CD8-positive, alpha-beta memory T cell (primary cell): Measurements from ENCODE around the gene LY86. TPM values are rescaled to one million over a fixed set of nuclear protein-coding genes. Genes with fewer than 3 reads are reported as not detected.

Source experiments
- CTCF ChIA-PET: fragments of 350-600 bp; sonication (Branson Sonifier 250); formaldehyde crosslinking; loops from one replicate; lab custom pipeline; 2021; ENCODE audit warnings: antibody characterized with exemption; lab: Charles Lee
- POLR2A ChIA-PET: fragments of 350-600 bp; sonication (Branson Sonifier 250); formaldehyde crosslinking; loops from one replicate; lab custom pipeline; 2021; ENCODE audit warnings: antibody characterized with exemption; lab: Charles Lee
- DNase-seq, 5 donors: peaks; one replicate each; pipeline versions ENCODE4 v3.0.0 to v3.0.0-alpha.2; 2020 to 2022; ENCODE audit warnings: mixed read lengths in 1 of 5
- H3K27ac ChIP-seq: one replicate; pipeline ENCODE4 v1.7.0; 2013; ENCODE audit warnings: low read depth, mild to moderate bottlenecking, low read length, moderate library complexity
- H3K27me3 ChIP-seq: 2 replicates; pipeline ENCODE4 v1.7.0; 2013; ENCODE audit warnings: low read length, mild to moderate bottlenecking; ENCODE audit not compliant: insufficient read depth, poor library complexity, severe bottlenecking
- H3K36me3 ChIP-seq: 2 replicates; pipeline ENCODE4 v1.7.0; 2013; ENCODE audit warnings: mild to moderate bottlenecking, low read length, moderate library complexity; ENCODE audit not compliant: insufficient read depth
- H3K4me1 ChIP-seq: 2 replicates; pipeline ENCODE4 v1.7.0; 2013; ENCODE audit warnings: mild to moderate bottlenecking, low read length, moderate library complexity; ENCODE audit not compliant: insufficient read depth
- H3K4me3 ChIP-seq: 2 replicates; pipeline ENCODE4 v1.7.0; 2013; ENCODE audit warnings: mild to moderate bottlenecking, low read length
- H3K9me3 ChIP-seq: 2 replicates; pipeline ENCODE4 v1.7.0; 2013; ENCODE audit warnings: mild to moderate bottlenecking, low read length
- H3K27ac Mint-ChIP-seq, 8 donors: one replicate each; pipeline ENCODE4 v1.8.0; 2020 to 2021; ENCODE audit warnings: mixed read lengths in 8 of 8, mild to moderate bottlenecking in 6 of 8, inconsistent platforms in 3 of 8, moderate library complexity in 3 of 8
- H3K27me3 Mint-ChIP-seq, 2 donors: one replicate each; pipeline ENCODE4 v1.8.0; 2020 to 2021; ENCODE audit warnings: mixed read lengths in 2 of 2, mild to moderate bottlenecking in 1 of 2, moderate library complexity in 1 of 2
- H3K36me3 Mint-ChIP-seq, 3 donors: one replicate each; pipeline ENCODE4 v1.8.0; 2020 to 2021; ENCODE audit warnings: mixed read lengths in 3 of 3, inconsistent platforms in 1 of 3, mild to moderate bottlenecking in 1 of 3
- H3K4me1 Mint-ChIP-seq, 3 donors: one replicate each; pipeline ENCODE4 v1.8.0; 2020 to 2021; ENCODE audit warnings: mixed read lengths in 3 of 3, inconsistent platforms in 1 of 3, mild to moderate bottlenecking in 1 of 3
- H3K4me3 Mint-ChIP-seq, 7 donors: one replicate each; pipeline ENCODE4 v1.8.0; 2020 to 2021; ENCODE audit warnings: mixed read lengths in 7 of 7, mild to moderate bottlenecking in 6 of 7, moderate library complexity in 4 of 7, inconsistent platforms in 2 of 7
- H3K9me3 Mint-ChIP-seq, 5 donors: one replicate each; pipeline ENCODE4 v1.8.0; 2020 to 2022; ENCODE audit warnings: mixed read lengths in 5 of 5, mild to moderate bottlenecking in 3 of 5, moderate library complexity in 2 of 5, inconsistent platforms in 1 of 5
- polyA plus RNA-seq: library from polyadenylated mRNA; unstranded; fragments of 300-500 nt; fragmentation: Illumina TruSeq; gene quantifications from one replicate; pipeline ENCODE4 v1.2.3, GENCODE V29; 2021
- total RNA-seq, 2 experiments: library from RNA; stranded (reverse); gene quantifications; one replicate each; pipeline ENCODE4 v1.2.3, GENCODE V29; 2021

LY86 gene
- total and polyA plus RNA-seq, 3 experiments from 2014 or later = 0.31 to 2.4 (median 0.53) TPM

DNA sequence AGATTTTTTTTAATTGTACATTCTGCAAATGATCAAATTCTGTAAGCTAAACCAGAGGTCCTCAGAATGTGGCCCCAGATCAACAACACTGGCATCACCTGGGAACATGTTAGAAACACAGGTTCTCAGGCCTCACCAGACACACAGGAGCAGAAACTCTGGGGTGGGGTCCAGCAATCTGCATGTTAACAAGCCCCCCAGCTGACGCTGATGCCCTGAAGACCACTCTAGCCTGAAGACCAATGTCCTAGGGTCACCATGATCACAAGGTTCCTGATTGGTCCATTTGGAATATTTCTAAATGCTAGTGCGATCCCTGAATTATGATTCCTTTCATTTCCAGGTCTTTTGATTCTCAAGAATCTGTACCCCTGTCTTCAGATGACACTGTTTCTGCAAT, 2.4 kb upstream of the LY86 start:
- peaks cover 46% of the 10 kb centered on the region for H3K4me1 ChIP-seq
- no peaks in the 10 kb centered on the region for H3K9me3 ChIP-seq
- Mint-ChIP-seq H3K27ac (no peak overlapping the region), H3K27me3 (no peaks in the 10 kb centered on the region), H3K4me3 (no peak overlapping the region), H3K36me3 (peaks cover 0 to 4% (median 0%) of the 10 kb centered on the region in 3 donors), H3K4me1 (peaks cover 12 to 36% (median 20%) of the 10 kb centered on the region in 3 donors), H3K9me3 (no peaks in the 10 kb centered on the region)
- no peak for DNase-seq
- ChIA-PET CTCF (no interaction called here), POLR2A (no interaction called here)
- no peak overlapping the region for H3K27ac ChIP-seq
- no peaks in the 10 kb centered on the region for H3K27me3 ChIP-seq
- H3K36me3 ChIP-seq = no peaks in the 10 kb centered on the region
- H3K4me3 ChIP-seq = no peak overlapping the region

DNA sequence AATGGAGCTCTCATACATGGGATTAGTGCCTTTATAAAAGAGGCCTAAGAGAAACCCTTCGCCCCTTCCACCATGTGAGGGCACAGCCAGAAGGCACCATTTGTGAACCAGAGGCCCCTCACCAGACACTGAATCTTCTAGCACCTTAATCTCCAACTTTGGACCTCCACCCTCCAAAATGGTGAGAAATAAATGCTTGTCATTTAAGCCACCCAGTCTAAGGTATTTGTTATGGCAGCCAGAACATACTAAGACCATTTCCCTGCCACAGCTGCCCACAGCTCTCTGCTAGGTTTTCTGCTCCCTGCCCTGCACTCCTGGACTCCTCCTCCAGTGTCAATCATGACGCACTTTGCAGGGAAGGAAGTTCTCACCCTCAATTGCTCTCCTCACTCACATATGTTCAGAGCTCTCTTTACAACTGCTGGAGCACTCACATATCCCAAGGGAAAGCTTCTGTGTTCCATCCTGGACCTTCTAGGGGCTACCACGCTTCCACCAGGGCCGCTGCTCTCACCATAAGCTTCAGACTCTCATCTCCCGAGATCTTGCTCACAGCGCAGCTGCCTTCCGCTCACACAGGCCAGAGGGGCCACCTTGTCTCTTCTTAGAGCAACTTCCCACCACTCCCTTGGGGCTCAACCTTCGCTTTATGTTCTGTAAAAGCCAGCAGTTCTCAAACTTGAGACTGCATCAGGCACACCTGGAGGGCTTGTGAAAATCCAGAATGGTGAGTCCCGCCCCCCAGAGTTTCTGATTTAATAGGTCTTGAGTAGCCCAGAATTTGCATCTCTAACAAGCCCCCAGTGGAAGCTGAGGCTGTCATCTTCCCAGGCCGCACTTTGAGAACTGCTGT, 1.6 kb upstream of the LY86 start:
- Histone ChIP-seq H3K4me1 (peaks cover 54% of the 10 kb centered on the region), H3K4me3 (no peak overlapping the region), H3K9me3 (no peaks in the 10 kb centered on the region), H3K36me3 (no peaks in the 10 kb centered on the region), H3K27ac (no peak overlapping the region), H3K27me3 (no peaks in the 10 kb centered on the region)
- DNase-seq = peak in 1 of 5 donors; percentile 22
- Mint-ChIP-seq H3K36me3 (peaks cover 0 to 4% (median 0%) of the 10 kb centered on the region in 3 donors), H3K27ac (peak overlapping the region in 2 of 8 donors; percentile 34 to 38), H3K9me3 (no peaks in the 10 kb centered on the region), H3K27me3 (no peaks in the 10 kb centered on the region), H3K4me3 (peak overlapping the region in 1 of 7 donors; percentile 37), H3K4me1 (peaks cover 19 to 44% (median 26%) of the 10 kb centered on the region in 3 donors)
- ChIA-PET POLR2A (interaction anchor here (0.6 kb wide), 1 partner anchor 695 kb away, joined by 4 read pairs; no protein-coding TSS in a partner anchor), CTCF (no interaction called here)

DNA sequence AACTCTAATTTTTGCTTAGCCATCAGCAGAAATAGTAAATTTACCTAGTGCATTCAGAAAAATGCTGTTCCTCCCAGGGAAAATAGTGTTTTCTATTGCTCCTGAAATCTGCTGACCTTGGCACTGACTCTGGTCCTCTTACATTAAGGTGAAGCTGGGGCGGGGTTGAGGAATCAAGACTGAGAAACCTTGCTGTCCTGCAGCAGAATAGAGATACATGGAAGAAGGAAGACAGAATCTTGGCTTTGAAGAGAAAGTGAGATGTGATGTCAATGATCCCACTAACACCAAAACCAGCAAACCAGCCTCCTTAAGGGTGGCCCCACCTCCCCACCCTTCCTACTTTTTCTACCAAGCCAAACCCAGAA, 840 bp upstream of the LY86 start:
- Histone ChIP-seq H3K4me3 (no peak overlapping the region), H3K36me3 (no peaks in the 10 kb centered on the region), H3K9me3 (no peaks in the 10 kb centered on the region), H3K27ac (no peak overlapping the region), H3K4me1 (peaks cover 62% of the 10 kb centered on the region), H3K27me3 (no peaks in the 10 kb centered on the region)
- no peaks in the 10 kb centered on the region for H3K9me3 Mint-ChIP-seq
- DNase-seq = no peak
- POLR2A ChIA-PET = no interaction called here
- H3K27me3 Mint-ChIP-seq = no peaks in the 10 kb centered on the region
- H3K4me3 Mint-ChIP-seq = no peak overlapping the region
- H3K27ac Mint-ChIP-seq = peak overlapping the region in 3 of 8 donors; percentile 0 to 58 (median 1)
- H3K36me3 Mint-ChIP-seq = peaks cover 0 to 4% (median 0%) of the 10 kb centered on the region in 3 donors
- H3K4me1 Mint-ChIP-seq = peaks cover 27 to 51% (median 34%) of the 10 kb centered on the region in 3 donors
- CTCF ChIA-PET = no interaction called here

DNA sequence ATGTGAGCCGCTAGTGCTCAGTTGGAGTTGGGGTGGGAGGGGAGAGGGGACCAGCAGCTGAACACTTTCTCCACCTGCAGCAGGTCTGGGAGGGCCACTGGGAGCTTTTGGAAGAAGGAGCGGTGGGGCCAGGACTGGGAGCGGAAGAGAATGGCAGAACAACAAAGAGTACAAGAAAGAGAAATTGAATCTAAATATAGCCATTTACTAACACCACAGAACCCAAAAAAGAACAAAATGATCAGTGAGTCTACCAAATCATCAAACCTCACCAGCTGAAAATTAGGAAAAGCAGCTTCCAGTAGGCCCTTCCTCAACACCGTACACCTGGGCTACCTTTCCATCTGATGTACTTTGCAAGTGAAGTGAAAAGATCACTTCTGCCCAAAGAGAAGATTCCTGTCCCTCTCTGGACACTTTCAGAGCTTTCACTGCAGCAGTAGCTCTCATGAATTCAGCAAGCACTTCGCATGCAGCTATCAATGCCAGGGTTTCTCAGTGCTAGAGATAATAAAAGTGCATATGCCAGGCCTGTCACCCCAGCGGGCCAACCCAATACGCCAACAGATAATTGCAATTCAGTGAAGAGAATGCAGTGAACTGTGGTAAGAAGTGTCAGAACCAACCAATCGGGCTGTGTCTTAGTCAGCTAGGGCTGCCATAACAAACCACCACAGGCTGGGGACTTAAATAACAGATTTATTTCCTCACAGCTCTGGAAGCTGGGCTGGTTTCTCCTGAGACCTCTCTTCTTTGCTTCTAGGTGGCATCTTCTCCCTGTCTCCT, 597 bp downstream of the LY86 start:
- DNase-seq = no peak
- ChIA-PET CTCF (interaction anchor here (1.1 to 1.6 kb wide), 2 partner anchors 32 to 42 kb away, joined by 4 to 5 read pairs; no protein-coding TSS in a partner anchor), POLR2A (interaction anchor here (0.5 kb wide), 1 partner anchor 70 kb away, joined by 3 read pairs; no protein-coding TSS in a partner anchor)
- no peaks in the 10 kb centered on the region for H3K9me3 ChIP-seq
- H3K4me3 Mint-ChIP-seq = peak overlapping the region in 4 of 7 donors; percentile 8 to 64 (median 56)
- no peaks in the 10 kb centered on the region for H3K36me3 ChIP-seq
- H3K36me3 Mint-ChIP-seq = no peaks in the 10 kb centered on the region
- no peaks in the 10 kb centered on the region for H3K27me3 Mint-ChIP-seq
- H3K27ac ChIP-seq = no peak overlapping the region
- peak overlapping the region; percentile 2 for H3K4me3 ChIP-seq
- no peaks in the 10 kb centered on the region for H3K9me3 Mint-ChIP-seq
- peaks cover 66% of the 10 kb centered on the region for H3K4me1 ChIP-seq
- peak overlapping the region in 5 of 8 donors; percentile 21 to 84 (median 63) for H3K27ac Mint-ChIP-seq
- no peaks in the 10 kb centered on the region for H3K27me3 ChIP-seq
- H3K4me1 Mint-ChIP-seq = peaks cover 30 to 58% (median 41%) of the 10 kb centered on the region in 3 donors

DNA sequence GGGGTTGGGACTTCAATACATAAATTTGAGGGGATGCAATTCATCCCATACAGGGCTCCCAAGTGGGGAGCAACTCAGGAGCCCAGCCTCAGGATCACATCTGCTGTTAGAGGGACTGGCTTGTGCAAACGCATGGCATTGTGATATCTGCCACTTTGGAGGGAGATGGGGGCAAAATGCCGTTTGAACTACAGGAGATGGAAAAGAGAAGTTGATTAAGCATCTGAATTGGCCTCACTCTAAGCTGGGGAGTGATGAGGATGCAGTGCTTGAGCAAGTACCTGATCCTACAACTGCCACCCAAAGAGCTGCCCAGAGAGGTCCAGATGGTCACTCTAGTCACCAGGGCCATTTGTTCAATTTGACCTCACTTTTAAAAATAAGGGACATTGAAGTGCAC, 2.0 kb downstream of the LY86 start:
- H3K27ac ChIP-seq = no peak overlapping the region
- Mint-ChIP-seq H3K27me3 (no peaks in the 10 kb centered on the region), H3K4me1 (peaks cover 27 to 52% (median 39%) of the 10 kb centered on the region in 3 donors), H3K27ac (peak overlapping the region in 1 of 8 donors; percentile 74), H3K36me3 (peaks cover 0 to 4% (median 0%) of the 10 kb centered on the region in 3 donors), H3K9me3 (no peaks in the 10 kb centered on the region), H3K4me3 (no peak overlapping the region)
- H3K4me1 ChIP-seq = peaks cover 62% of the 10 kb centered on the region
- H3K27me3 ChIP-seq = no peaks in the 10 kb centered on the region
- DNase-seq = no peak
- ChIA-PET POLR2A (no interaction called here), CTCF (no interaction called here)
- no peak overlapping the region for H3K4me3 ChIP-seq
- H3K36me3 ChIP-seq = no peaks in the 10 kb centered on the region
- no peaks in the 10 kb centered on the region for H3K9me3 ChIP-seq

DNA sequence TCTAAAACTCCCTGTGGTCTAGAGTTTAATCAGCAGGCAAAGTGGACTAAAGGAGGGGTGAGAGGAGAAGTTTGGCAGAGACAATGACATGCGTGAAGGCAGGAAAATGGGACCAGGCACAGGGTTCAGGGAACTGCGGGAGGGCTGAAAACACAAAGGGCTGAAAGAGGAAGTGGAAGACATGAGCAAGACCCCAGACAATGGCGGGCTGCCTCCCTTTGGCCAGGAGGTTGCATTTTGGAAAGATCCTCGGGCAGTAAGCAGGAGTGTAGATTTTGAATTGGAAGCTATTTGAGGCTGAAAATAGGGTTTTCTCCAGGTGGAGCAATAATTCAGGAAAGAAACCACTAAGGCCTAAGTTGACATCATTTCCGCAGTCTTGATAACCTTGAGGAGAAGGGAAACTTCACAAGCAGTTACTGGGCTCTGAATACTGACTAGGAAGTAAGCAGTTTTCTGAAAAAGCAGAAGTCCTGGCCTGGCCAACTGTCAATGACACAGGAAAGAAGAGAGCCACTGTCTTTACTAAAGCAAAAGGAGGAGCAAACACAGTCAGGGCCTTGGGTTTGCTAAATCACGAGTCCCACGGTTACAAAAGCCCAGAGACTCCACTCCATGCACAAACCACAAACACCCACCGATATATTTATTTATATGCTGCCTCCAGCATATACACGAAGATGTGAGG, 3.4 kb downstream of the LY86 start:
- ChIA-PET CTCF (interaction anchor here (2.3 kb wide), 1 partner anchor 18 kb away, joined by 7 read pairs; no protein-coding TSS in a partner anchor), POLR2A (no interaction called here)
- Histone ChIP-seq H3K9me3 (no peaks in the 10 kb centered on the region), H3K4me3 (no peak overlapping the region), H3K27me3 (no peaks in the 10 kb centered on the region), H3K36me3 (no peaks in the 10 kb centered on the region), H3K27ac (no peak overlapping the region), H3K4me1 (peaks cover 75% of the 10 kb centered on the region)
- Mint-ChIP-seq H3K4me1 (peaks cover 35 to 63% (median 49%) of the 10 kb centered on the region in 3 donors), H3K4me3 (peak overlapping the region in 4 of 7 donors; percentile 8 to 48 (median 40)), H3K36me3 (peaks cover 0 to 4% (median 0%) of the 10 kb centered on the region in 3 donors), H3K27ac (peak overlapping the region in 6 of 8 donors; percentile 16 to 93 (median 70)), H3K9me3 (no peaks in the 10 kb centered on the region), H3K27me3 (no peaks in the 10 kb centered on the region)
- DNase-seq = no peak

DNA sequence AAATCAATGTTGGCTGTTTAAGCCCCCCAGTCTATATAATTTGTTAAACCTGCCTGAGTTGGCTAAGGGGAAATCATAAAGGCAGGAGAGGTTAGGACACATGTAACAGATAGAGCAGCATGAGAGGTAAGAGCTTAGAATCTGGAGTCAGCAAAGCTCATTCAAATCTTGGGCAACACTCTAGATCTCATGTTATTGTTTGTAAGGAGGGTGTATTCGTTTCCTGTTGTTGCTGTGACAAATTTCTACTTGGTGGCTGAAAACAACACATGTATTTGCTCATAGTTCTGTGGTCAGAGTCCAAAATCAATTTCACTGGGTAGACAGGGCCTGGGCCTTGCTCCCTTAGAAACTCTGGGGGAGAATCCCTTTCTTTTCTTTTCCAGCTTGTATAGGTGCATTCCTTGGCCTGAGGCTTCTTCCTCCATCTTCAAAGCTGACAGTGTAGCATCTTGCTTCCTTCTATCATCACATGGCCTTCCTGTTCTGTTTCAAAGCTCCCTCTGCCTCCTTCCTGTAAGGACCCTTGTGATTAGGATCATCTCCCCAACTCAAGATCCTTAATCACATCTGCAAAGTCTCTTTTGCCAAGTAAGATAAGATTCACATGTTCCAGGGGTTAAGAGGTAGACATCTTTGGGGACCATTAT, 4.4 kb downstream of the LY86 start:
- Mint-ChIP-seq H3K27me3 (no peaks in the 10 kb centered on the region), H3K27ac (peak overlapping the region; percentile 4 to 93 (median 74)), H3K36me3 (peaks cover 0 to 4% (median 0%) of the 10 kb centered on the region in 3 donors), H3K4me3 (peak overlapping the region in 5 of 7 donors; percentile 1 to 48 (median 9)), H3K4me1 (peaks cover 35 to 64% (median 45%) of the 10 kb centered on the region in 3 donors), H3K9me3 (no peaks in the 10 kb centered on the region)
- peaks cover 69% of the 10 kb centered on the region for H3K4me1 ChIP-seq
- no peaks in the 10 kb centered on the region for H3K36me3 ChIP-seq
- ChIA-PET CTCF (interaction anchor here (0.6 to 2.3 kb wide), 4 partner anchors 13 to 66 kb away, joined by 3 to 7 read pairs (median 4); no protein-coding TSS in a partner anchor), POLR2A (interaction anchor here (1.0 to 1.3 kb wide), 2 partner anchors 17 to 21 kb away, joined by 3 to 4 read pairs; no protein-coding TSS in a partner anchor)
- no peak overlapping the region for H3K4me3 ChIP-seq
- no peak for DNase-seq
- no peak overlapping the region for H3K27ac ChIP-seq
- H3K9me3 ChIP-seq = no peaks in the 10 kb centered on the region
- H3K27me3 ChIP-seq = no peaks in the 10 kb centered on the region
